ENCODE results near the gene CKB.

Gene CKB

DNA sequence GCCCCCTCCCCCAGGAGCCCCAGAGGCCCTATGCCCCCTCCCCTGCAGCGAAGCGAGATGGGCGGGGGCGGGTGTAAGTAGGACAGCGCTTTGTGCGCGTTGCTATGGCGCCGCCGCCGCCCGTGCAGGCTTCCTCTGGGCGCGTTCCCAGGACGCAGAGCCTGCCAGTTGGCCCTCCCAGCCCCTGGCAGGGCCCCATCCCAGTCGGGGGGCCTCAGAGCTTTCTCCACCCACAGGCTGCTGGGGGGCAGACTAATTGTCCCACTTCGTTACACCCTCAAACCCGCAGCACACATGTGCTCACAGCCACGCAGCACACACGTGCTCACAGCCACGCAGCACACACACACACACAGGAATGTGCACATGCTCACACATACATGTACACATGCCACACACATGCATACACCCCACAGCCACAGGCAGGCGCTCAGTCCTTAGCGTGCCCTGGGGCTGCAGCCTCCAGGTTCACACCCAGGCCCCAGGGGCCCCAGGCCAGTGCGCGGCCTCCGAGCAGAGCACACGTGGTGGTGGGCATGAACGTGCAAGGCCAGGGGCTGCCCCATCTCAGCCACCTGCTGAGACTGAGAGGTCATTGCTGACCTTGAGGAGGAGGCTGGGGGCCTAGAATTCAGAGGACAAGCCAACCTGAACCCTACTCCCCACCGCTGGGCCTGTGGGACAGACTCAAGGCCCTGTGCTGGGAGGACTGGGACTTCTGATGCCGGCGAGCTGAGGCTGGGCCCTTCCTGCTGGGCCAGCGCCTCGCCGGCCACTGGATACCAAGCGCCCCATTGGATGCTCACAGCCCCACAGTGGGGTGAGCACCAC, 22.0 kb upstream of the CKB start:
- ATAC-seq (no peak), DNase-seq (no peak)
- peaks cover 10% of the 10 kb centered on the region for H3K27me3 Mint-ChIP-seq
- peaks cover 6% of the 10 kb centered on the region for H3K4me1 Mint-ChIP-seq
- no peak overlapping the region for H3K27ac Mint-ChIP-seq
- no peaks in the 10 kb centered on the region for H3K9me3 Mint-ChIP-seq
- no peak overlapping the region for H3K4me3 Mint-ChIP-seq

DNA sequence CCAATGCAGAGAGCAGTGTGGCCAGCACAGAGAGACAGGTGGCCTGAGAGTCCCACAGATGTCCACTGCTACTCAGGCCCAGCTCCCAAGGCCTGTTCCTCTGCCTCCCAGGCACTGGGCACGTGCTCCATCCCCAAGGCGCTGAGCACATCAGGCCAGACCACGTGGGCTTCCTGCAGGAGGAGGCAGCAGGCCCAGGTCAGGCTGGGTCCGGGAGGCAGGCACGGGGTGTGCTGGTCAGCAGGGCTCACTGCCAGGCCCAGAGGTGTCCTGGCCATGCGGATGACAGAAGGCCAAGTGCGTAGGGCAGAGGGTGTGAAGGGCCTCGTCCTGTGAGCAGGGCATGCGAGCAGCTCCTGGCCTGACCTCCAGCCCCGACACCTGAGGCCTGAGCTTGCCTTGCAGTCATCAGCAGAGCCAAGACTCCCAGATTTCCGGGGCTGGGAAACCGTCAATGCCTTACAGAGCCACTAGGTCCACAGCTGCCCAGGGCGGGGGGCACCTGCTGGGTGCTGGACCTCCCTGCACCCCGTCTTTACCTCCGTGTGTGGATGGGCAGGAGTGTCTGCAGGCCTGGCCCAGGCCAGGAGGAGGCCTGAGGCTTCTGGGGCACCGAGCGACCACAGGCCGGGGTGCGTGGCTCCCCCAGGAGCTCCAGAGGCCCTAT, 21.2 kb upstream of the CKB start:
- peak overlapping the region in 1 of 2 donors; percentile 3 for H3K4me3 Mint-ChIP-seq
- DNase-seq (no peak), ATAC-seq (no peak)
- peaks cover 6% of the 10 kb centered on the region for H3K4me1 Mint-ChIP-seq
- no peak overlapping the region for H3K27ac Mint-ChIP-seq
- H3K27me3 Mint-ChIP-seq, result peaks cover 17% of the 10 kb centered on the region
- no peaks in the 10 kb centered on the region for H3K9me3 Mint-ChIP-seq

DNA sequence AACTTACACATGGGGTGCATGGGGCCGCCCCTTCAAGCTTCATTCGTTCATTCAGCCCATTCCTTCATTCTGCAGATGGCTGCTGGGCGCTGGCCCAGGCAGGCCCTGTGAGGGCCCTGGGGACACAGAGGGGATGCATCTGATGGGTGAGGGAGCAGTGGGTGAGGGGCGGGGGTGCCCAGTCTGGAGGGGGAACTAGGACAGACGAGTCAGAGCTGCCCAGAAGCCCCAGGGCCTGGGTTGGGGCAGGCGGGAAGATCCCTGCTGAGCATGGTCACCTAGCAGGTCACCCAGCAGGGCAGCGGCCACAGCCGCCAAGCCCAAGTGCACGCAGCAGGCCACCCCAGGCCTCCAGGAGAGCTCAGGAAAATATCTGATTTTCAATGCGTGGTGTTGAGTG, 20.5 kb upstream of the CKB start:
- no peak overlapping the region for H3K4me3 Mint-ChIP-seq
- H3K27me3 Mint-ChIP-seq, result peaks cover 17% of the 10 kb centered on the region

DNA sequence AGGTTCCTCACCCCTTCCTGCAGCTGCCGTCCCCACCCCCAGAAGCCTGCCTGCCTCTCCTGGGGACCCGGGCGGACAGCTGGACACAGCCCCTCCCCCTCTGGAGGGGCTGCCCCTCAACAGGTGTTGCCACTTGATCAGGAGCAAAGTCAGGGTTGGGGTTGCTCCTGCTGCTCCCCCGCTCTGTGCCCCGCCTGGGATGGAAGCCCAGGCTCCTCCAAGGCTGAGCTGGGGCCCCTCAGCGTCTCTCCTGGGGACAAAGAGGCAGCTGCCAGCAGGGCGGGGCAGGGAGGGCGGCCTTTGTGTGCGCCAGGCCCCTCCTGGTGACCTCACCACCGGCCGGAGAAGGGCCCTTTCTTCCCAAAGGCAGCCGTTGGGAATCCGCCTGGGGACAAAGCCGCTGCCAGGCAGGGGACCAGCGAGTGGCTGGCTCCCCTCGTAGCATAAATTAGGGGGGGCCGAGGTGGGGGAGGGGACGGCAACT, 20.0 kb upstream of the CKB start:
- no peaks in the 10 kb centered on the region for H3K9me3 Mint-ChIP-seq
- DNase-seq, result no peak
- no peak overlapping the region for H3K4me3 Mint-ChIP-seq
- H3K27ac Mint-ChIP-seq, result no peak overlapping the region
- ATAC-seq, result no peak
- peaks cover 17% of the 10 kb centered on the region for H3K27me3 Mint-ChIP-seq
- H3K4me1 Mint-ChIP-seq, result peaks cover 6% of the 10 kb centered on the region

More for the DNA sequence above, 20.5 kb upstream of the CKB start:
- DNase-seq (no peak), ATAC-seq (no peak)
- H3K9me3 Mint-ChIP-seq, result no peaks in the 10 kb centered on the region
- peaks cover 6% of the 10 kb centered on the region for H3K4me1 Mint-ChIP-seq
- H3K27ac Mint-ChIP-seq, result no peak overlapping the region

DNA sequence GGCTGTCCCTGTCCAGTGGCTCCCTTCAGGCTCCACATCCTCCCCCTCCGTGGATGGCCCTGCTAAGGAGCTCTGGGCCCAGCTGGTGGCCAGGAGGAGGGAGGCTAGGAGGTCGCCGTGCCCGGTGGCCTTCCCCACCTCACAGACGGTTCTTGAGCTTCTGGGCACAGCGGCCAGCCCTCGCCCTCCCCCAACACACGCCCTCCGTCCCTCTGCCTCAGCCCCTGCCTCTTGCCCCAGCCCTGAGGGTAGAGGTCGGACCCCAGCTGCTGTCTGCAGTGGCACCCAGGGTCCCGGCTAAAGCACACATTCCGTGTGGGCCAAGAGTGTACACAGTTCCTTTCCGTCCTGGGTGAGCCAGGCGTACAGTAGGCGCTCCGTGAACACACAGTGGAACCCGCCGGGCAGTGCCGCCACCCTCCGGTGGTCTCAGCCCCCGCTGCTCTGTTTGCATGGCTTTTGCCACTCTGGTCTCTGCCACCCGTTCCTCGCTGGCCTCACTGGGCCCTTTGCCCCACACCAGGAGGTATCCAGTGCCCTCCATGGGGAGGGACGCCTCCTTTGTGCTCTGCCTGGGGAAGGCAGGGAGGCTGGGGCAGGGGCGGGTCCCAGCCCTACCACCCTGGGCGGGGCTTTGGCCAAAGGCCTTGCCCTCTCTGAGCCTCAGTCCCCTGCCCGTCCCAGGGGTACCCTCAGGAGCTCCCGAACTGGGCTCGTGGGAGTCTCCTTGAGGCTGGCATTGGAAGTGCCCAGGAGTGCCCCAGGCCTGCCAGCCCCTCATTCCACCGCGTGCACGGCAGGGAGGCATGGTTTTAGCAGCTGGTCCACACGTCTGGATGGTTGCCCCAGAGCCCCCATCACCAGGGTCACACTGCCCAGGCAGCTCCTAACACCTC, 19.3 kb upstream of the CKB start:
- Mint-ChIP-seq H3K4me1 (peaks cover 6% of the 10 kb centered on the region), H3K4me3 (no peak overlapping the region), H3K27me3 (peaks cover 17% of the 10 kb centered on the region), H3K27ac (peak overlapping the region in 1 of 2 donors; percentile 48), H3K9me3 (no peaks in the 10 kb centered on the region)
- no peak for ATAC-seq
- DNase-seq, result no peak

DNA sequence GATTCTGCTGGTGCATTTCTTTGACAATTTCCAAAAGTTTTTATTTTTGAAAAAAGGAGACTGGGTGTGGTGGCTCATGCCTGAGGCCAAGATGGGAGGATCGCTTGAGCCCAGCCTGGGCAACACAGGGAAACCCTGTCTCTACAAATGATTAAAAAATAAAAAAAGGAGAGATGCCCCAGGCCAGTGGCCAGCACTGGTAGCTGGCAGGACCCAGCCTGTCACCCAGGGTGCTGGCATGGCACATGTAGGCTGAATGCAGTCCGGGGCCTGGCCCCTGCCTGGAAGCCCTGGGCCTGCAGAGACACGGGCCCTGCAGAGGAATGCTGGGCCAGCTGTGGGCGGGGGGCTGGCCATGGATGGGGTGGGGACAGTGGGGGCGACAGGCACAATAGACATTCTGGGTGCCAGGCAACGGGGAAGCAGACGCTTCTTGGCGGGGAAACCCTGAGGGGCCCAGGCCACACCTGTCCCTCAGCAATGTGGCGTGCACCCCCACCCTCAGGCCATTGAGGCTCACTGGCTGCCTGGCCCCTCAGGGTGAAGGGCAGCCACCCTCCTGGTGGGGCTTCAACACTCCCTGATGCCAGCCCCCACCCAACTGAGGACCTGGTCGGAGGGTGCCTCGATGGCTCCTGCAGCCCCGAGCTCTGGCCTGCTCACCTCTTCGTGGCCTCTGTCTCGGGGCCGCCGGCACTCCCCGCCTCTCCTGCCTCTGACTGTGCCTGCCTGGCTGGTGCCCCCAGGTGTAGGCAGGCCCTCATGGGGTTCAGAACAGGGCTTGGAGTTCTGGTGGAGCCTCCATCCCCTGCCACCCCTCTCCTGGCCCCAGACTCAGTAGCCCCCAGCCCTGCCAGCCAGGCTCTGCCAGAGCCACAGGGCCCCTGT, 18.4 kb upstream of the CKB start:
- no peak overlapping the region for H3K27ac Mint-ChIP-seq
- no peaks in the 10 kb centered on the region for H3K4me1 Mint-ChIP-seq
- no peak overlapping the region for H3K4me3 Mint-ChIP-seq
- ATAC-seq (no peak), DNase-seq (no peak)
- peaks cover 17% of the 10 kb centered on the region for H3K27me3 Mint-ChIP-seq
- no peaks in the 10 kb centered on the region for H3K9me3 Mint-ChIP-seq

DNA sequence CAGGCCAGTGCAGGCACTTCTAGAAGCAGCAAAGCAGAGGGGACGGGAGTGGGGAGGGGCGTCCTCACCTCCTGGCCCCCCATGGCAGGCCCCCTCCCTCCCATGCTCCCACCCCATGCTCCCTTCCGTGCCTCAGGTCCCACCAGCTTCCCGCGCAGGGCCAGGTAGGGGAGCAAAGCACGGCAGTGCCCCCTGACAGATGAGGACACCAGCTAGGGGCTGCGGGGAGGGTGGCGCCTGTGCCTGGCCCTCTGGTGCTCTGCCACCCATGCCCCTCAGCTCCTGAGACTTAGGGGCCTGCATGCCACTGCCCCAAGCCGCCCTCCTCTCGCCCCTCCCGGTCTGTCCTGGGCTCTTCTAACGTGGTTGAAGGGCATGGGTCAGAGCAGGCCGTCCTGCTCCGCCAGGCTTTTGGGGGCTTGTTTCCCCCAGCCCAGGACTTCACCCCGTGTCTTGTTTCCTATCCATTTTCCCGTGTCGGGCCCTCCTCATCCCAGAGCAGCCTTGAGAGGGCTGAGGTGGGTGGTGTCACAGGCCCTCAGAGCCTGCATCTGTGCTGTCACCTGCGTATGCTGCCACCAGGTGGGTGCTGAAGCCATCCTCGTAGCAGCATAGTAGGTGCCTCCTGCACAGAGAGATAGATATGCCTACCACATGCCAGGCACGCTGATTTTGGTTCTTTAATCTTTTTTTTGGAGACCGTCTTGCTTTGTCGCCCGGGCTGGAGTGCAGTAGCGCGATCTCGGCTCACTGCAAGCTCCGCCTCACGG, 16.6 kb upstream of the CKB start:
- peak overlapping the region in 1 of 2 donors; percentile 63 for H3K27ac Mint-ChIP-seq
- H3K4me3 Mint-ChIP-seq, result no peak overlapping the region
- peaks cover 17% of the 10 kb centered on the region for H3K27me3 Mint-ChIP-seq
- ATAC-seq (peak; percentile 11), DNase-seq (no peak)
- no peaks in the 10 kb centered on the region for H3K9me3 Mint-ChIP-seq
- H3K4me1 Mint-ChIP-seq, result no peaks in the 10 kb centered on the region

DNA sequence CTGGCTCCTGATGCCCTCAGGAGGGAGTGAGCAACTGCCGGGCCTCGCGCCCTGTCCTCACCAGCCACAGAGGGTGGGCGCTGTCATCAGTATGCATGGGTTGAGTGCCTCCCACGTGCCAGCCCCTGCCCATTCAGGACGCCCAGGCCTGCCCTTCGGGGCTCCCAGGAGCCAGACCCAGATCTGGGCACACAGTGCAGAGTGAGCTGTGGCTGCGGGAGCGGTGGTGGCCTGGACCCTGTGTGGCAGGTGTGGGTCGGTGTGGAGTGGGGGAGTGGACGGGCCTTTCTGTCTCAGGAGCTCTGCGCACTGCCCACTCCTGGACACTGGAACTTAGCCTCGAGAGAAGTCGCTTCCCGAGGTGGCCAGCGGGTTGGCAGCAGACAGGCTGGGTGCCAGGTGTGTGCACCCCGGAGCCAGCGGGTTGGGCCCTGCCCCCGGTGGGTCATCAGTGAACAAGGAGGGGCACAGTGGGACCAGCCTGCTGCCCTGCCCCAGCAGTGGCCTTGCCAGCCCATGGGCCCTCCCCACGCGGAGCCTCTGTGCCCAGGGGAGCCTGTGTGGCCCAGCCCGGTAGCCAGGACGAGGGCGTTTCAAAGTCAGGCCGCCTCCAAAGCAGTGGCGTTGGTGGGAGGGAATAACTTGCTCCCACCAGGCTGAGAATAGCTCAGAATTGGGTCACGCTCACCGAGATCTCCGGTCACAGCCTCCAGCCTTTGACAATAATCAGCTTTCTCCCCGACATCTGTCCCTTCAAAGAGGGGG, 15.8 kb upstream of the CKB start:
- DNase-seq, result no peak
- Mint-ChIP-seq H3K27ac (no peak overlapping the region), H3K9me3 (no peaks in the 10 kb centered on the region), H3K27me3 (peaks cover 17% of the 10 kb centered on the region), H3K4me3 (no peak overlapping the region), H3K4me1 (no peaks in the 10 kb centered on the region)
- ATAC-seq, result peak; percentile 10

DNA sequence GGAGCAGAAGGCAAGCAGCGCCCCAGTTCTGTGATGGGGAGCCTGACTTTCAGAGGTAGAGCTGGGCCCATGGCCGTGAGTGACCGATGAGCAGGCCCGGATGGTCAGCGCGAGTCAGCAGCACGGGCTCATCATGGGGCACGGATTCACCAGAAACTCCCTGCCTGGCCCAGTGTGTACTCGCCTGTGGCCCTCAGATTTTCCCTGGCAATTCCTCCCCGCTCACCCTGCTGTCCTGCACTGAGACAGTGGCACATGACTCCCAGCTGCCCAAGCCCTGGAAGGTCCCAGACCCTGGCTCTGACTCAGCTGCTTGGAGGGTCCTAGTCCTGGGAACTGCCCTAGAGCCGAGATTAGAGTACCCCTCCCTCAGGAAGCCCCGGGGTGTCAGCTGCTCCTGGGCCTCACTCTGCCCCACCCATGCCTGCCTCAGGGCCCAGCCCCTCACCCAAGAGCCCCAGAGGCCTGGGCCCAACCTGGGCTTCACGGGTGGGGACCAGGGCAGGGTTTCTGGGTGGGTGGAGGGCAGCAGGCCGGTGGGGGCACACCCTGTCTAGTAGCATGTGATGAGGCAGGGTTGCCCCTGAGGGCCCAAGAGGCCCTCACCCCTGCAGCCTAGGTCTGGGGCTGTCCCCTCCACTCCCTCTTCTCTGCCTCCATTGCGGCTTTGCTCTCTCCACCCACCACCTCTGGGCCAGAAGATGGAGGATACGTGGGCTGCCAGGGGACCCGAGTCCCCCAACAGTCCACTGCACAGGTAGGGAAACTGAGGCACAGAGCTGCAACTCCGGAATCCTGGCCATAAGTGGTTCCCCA, 14.8 kb upstream of the CKB start:
- no peak overlapping the region for H3K4me3 Mint-ChIP-seq
- H3K9me3 Mint-ChIP-seq, result no peaks in the 10 kb centered on the region
- peak overlapping the region; percentile 13 to 35 for H3K27ac Mint-ChIP-seq
- peaks cover 17% of the 10 kb centered on the region for H3K27me3 Mint-ChIP-seq
- H3K4me1 Mint-ChIP-seq, result peaks cover 3% of the 10 kb centered on the region
- ATAC-seq (peak; percentile 4), DNase-seq (no peak)

DNA sequence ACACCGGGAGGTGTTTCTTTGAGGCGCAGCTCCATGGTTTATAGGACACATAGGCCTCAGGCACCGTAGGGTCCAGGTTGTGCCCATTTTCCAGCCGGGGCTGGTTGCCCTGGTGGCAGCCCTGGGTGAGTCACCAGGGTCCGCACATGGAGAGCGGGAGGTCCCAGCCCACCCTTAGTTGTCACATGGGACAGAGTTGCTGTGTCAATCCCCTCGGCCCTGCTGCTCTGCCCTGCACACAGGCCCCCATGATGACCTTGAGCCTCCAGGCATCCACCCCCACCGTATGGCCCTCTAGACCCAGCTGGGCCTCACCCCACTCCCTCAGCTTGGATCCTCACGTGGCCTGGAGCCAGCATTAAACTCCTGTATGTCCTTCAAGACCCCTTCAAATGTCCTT, 14.1 kb upstream of the CKB start:
- DNase-seq (no peak), ATAC-seq (no peak)
- H3K9me3 Mint-ChIP-seq, result no peaks in the 10 kb centered on the region
- peaks cover 17% of the 10 kb centered on the region for H3K27me3 Mint-ChIP-seq
- peaks cover 10% of the 10 kb centered on the region for H3K4me1 Mint-ChIP-seq
- H3K27ac Mint-ChIP-seq, result no peak overlapping the region
- H3K4me3 Mint-ChIP-seq, result no peak overlapping the region

DNA sequence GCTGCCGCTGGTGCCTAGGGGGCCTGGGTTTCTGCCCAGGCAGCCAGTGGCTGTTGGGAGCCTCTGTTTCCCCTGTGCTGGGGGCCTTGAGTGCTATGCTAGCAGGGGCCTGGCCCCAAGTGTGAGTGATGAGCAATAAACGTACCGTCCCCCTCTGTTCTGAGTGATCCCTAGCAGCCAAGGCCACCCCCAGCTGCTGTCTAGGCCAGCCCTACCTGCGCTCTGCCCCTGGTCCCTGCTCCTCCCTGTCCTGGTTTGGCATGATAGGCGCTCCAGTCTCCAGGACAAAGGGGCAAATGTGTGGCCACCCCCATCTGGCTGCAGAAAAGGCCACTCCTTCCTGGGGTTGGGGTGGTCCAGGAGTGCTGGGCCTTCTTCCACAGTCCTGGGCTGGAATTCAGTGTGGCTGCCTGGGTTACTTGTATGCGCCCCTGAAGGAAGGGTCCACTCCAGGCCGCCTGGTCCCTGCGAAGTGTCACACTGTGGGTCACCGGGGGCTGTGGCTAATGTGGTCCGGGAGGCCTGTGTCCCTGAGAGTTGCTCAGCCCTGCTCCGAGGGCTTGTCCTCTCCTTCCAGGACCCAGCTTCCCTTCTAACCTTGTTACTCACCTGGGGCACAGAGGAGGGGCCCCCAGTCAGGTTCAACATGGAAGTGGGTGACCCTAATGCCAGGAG, 13.4 kb upstream of the CKB start:
- H3K27ac Mint-ChIP-seq, result no peak overlapping the region
- peaks cover 17% of the 10 kb centered on the region for H3K4me1 Mint-ChIP-seq
- peaks cover 17% of the 10 kb centered on the region for H3K27me3 Mint-ChIP-seq
- DNase-seq (no peak), ATAC-seq (no peak)
- H3K4me3 Mint-ChIP-seq, result no peak overlapping the region
- H3K9me3 Mint-ChIP-seq, result no peaks in the 10 kb centered on the region

DNA sequence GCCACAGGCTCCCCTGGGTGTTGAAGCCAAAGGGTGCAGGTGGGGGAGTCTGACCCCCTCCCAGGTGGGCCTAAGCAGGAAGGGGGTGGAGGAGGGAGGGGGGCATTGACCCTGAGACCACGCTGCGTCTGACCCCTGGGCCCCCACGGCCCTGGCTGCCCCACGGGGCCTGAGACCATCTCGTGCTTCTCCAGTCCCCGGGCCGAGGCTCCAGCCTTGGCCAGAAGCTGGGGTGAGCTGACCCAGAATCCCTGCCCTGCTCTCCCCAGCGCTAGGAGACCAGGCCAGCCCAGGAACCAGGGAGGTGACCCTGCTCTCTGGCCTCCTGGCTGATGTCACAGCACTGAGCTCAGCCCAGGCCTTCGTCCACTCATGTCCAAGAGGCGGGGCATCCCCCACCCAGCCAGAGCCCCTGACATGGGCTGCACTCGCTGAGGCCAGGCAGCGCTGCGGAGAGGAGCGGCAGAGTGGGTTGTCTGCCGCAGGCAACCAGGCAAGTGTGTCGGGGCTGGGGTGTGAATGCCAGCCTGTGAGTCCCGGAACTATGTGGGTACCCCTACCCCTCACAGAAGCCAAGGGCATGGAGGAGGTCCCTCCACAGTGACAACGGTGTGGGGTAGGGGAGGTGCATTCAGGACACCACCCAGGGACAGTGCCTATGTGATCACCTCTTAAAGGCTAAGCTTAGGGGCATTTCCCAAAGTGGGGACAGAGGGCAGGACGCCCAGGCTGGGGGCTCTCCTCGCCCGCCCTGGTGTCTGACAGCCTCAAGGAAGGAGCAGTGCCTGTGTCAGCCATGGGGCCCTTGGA, 12.7 kb upstream of the CKB start:
- peak overlapping the region in 1 of 2 donors; percentile 42 for H3K27ac Mint-ChIP-seq
- ATAC-seq, result no peak
- H3K27me3 Mint-ChIP-seq, result peaks cover 12% of the 10 kb centered on the region
- no peaks in the 10 kb centered on the region for H3K9me3 Mint-ChIP-seq
- no peak overlapping the region for H3K4me3 Mint-ChIP-seq
- DNase-seq, result no peak
- H3K4me1 Mint-ChIP-seq, result peaks cover 24% of the 10 kb centered on the region

All from stimulated activated naive CD8-positive, alpha-beta T cell treated with anti-CD3 and anti-CD28 coated beads, Interleukin-15, amount 100 ng/mL, for 72 hours (primary cell).